Stimulated activated CD4-positive, alpha-beta T cell treated with anti-CD3 and anti-CD28 coated beads, Interleukin-2, amount 100 ng/mL, for 24 hours (primary cell): ENCODE measurements around the gene ARID3A.

Source experiments
- DNase-seq, 2 donors: peaks; one replicate each; pipeline ENCODE4 v3.0.0-alpha.2; 2020

ARID3A gene

GRCh38 chr19:991174-991931, 65.5 kb downstream of the ARID3A start:
- DNase-seq = peak; percentile 68 to 75

- no peak for DNase-seq
Measured at GRCh38 chr19:991932-992669, 66.3 kb downstream of the ARID3A start.

GRCh38 chr19:992670-993055, 66.8 kb downstream of the ARID3A start:
- no peak for DNase-seq

- DNase-seq = no peak
Measured at GRCh38 chr19:993361-993830, 67.6 kb downstream of the ARID3A start.

- no peak for DNase-seq
Measured at GRCh38 chr19:993831-994393, 68.1 kb downstream of the ARID3A start.

- no peak for DNase-seq
Measured at GRCh38 chr19:994516-994915, 68.7 kb downstream of the ARID3A start.

GRCh38 chr19:995051-995827, 69.4 kb downstream of the ARID3A start:
- DNase-seq = no peak

GRCh38 chr19:996051-996838, 70.4 kb downstream of the ARID3A start:
- DNase-seq = peak; percentile 64 to 69

GRCh38 chr19:998064-998463, 72.2 kb downstream of the ARID3A start:
- no peak for DNase-seq

- no peak for DNase-seq
Measured at GRCh38 chr19:999379-999719, 73.5 kb downstream of the ARID3A start.

- DNase-seq = peak; percentile 72 to 80
Measured at GRCh38 chr19:1000095-1000494, 74.3 kb downstream of the ARID3A start, which contains the start of gene GRIN3B. GRIN3B (plus strand) TSS chr19:1000419; CDS start chr19:1000438, 19 bp downstream.

GRCh38 chr19:1000591-1001537, 75.0 kb downstream of the ARID3A start:
- no peak for DNase-seq

GRCh38 chr19:1001538-1002166, 75.8 kb downstream of the ARID3A start:
- peak; percentile 80 to 81 for DNase-seq

GRCh38 chr19:1002600-1002999, 76.8 kb downstream of the ARID3A start:
- DNase-seq = no peak

- DNase-seq = no peak
Measured at GRCh38 chr19:1003283-1003682, 77.4 kb downstream of the ARID3A start.

- no peak for DNase-seq
Measured at GRCh38 chr19:1004204-1004802, 78.5 kb downstream of the ARID3A start.

- no peak for DNase-seq
Measured at GRCh38 chr19:1004803-1005664, 79.2 kb downstream of the ARID3A start.

- no peak for DNase-seq
Measured at GRCh38 chr19:1006711-1007398, 81.0 kb downstream of the ARID3A start.
